Activated T-cell treated with anti-CD3 and anti-CD28 coated beads, Interleukin-2, amount 50 U/mL, for 48 hours (primary cell): Measurements from ENCODE around the gene FFAR2.
A peak's percentile ranks its signal among the peaks of the same experiment; 100 is the strongest.
"Not testable (repeated sequence)": the region's sequence is repeated elsewhere in the genome, so short reads cannot be mapped to it uniquely, and the experiment has no call there.

Experiments
- DNase-seq, 2 experiments: peaks; one replicate each; pipeline ENCODE4 v3.0.0-alpha.2; 2020

Gene FFAR2

DNA sequence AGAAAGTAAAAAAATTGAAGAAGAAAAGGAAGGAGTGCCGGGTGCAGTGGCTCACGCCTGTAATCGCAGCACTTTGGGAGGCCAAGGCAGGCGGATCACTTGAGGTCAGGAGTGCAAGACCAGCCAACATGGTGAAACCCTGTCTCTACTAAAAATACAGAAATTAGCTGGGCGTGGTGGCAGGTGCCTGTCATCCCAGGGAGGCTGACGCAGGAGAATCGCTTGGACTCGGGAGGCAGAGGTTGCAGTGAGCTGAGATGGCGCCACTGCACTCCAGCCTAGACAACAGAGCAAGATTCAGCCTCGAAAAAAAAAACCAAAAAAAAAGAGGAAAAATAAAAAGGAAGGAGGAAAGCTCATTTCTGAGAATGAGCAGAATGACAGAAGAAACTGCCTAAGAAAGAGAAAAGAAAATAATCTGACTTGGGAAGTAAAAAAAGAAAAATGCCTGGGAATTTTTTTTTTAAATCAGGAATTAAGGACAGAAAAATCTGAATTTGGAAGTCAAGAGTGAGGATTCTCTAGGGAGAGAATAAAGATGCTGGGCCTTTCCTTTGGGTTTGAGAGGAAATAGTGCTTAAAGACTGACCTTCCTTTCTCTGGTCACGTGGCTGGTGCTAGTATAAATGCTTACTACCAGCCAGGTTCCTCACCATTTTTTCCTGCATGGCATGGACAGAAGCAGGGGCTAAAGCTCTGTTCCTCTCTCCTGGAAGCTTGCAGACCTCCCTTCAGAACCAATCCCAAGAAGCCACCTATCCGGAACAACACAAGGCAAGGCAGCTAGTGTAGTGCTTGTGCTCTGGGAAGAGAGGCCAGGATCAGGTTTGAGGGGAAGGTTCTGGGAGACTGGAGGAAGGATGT is at the start of gene FFAR2:
Gene FFAR2 (plus strand): TSS at position 652 of the 864 bp plus-strand sequence. CDS start 1,458 bp downstream, outside the sequence.
- no peak for DNase-seq

DNA sequence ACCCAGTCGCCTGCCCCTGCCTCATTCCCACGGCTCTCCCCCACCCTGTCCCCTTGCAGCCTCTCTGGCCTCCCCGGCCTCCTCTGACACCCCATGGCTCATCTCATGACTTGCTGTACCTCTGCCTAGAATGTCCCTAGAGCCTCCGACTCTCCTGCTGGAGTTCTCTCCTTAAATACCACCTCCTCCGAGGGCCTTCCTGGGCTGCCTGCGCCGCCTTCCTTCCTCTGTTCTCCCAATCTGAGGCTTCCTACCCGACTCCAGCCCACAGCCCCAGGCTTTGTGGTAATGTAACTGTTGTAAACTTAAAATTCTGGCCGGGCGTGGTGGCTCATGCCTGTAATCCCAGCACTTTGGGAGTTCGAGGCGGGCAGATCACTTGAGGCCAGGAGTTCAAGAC is 49.5 kb upstream of the FFAR2 start:
- DNase-seq: no peak

GRCh38 chr19:35399231-35399630 is 48.8 kb upstream of the FFAR2 start:
- DNase-seq: no peak

- no peak for DNase-seq
Observed at GRCh38 chr19:35399948-35400772, 47.9 kb upstream of the FFAR2 start.

DNA sequence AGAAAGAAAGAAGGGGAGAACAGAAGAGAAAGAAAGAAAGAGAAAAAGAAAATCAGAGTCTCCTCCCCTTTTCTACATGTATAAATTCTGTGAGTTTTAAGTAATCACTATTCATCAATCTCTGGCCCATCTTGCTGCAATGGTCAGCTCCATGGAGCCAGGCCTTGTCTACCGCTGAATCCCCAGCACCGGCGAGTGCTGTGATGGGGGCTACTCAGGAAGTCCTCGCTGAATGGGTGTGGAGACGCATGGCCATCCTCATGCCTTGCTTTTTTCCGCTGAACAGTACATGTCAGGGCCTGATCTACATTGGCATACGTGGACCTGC is 47.3 kb upstream of the FFAR2 start:
- DNase-seq: no peak

GRCh38 chr19:35401416-35401815 is 46.6 kb upstream of the FFAR2 start:
- not testable (repeated sequence) for DNase-seq

DNA sequence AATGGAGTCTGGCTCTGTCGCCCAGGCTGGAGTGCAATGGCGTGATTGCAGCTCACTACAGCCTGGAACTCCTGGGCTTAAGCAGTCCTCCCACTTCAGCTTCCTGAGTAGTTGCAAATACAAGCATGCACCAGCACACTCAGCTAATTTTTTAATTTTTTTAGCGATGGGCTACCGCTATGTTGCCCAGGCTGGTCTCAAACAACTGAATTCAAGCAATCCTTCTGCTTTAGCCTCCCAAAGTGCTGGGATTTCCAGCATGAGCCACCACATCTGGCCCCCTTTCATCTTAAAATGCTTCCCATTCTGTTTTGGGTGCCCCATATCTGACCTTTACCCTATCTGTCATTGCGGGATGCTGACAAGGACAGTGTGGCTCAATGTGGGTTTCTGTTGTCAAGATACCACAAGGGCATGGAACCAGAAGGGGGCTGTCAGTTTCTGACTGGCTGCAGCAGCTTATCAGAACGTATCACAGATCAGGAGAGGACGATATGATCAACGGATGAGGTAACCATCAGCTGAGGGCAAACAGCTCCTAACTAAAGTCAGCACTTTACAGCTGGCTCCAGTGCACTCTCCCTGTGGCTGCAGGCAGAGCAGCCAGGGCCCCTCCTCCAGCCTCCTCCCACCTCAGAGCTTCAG is 44.8 kb upstream of the FFAR2 start:
- peak in 1 of 2 experiments; percentile 31 for DNase-seq

DNA sequence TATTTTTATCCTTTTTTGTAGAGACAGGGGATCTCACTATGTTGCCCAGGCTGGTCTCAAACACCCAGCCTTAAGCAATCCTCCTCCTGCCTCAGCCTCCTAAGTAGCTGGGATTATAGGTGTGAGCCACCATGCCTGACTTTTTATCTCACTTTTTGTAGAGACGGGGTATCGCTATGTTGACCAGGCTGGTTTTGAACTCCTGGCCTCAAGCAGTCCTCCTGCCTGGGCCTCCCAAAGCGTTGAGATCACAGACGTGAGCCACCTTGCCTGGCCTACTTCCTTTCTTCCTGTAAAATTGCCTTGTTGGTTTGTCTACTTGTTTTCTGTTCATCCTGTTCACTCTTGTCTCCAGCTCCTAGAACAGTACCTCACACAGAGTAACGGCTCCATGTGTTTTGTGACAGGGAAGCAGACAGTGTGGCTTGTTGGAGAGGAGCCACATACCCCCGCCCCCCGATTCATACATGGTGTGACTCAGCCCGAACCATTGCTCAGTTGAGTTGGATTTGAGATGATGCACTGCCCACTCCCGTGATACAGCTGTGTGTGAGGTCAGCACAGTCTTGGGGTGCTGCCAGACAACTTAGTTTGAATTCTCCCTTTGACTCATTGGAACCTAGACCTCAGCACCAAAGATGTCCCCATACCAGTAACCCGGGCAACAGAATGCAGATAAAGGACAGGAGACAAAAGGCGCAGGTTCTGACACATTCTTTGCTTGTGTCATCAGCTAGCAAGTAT is 43.0 kb upstream of the FFAR2 start:
- peak; percentile 80 to 85 for DNase-seq

GRCh38 chr19:35407619-35408018 is 40.4 kb upstream of the FFAR2 start:
- no peak for DNase-seq

DNA sequence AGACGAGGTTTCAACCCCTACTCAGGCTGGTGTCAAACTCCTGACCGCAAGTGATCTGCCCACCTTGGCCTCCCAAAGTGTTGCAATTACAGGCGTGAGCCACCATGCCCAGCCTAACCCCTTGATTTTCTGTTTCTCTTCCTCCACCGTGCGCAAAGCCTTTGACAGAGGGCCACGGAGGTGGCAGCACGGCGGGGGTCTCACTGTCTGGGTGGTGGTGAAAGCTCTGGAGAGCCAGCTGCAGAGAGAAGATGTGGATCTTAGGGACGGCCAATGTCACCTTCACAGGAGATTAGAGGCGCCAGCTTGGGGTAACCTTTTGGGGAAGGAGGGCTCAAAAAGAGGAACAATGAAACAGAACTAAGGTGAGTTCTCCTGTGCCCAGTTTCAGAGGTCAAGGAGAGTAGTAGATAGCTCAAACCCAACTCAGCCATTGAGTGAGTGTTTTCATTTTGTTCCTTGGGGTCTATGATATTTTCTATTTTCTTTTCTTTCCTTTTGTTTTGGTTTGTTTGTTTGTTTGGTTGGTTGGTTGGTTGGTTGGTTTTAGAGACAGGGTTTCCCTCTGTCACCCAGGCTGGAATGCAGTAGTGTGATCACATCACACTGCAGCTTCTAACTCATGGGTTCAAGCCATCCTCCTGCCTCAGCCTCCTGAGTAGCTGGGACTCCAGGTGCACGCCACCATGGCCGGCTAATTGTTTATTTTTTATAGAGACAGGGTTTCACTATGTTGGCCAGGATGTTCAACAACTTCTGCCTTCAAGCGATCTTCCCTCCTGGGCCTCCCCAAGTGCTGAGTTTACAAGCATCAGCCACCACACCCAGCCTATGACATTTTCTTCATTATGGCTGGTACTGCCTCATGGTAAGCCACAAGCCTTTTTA is 39.5 kb upstream of the FFAR2 start:
- no peak for DNase-seq

DNA sequence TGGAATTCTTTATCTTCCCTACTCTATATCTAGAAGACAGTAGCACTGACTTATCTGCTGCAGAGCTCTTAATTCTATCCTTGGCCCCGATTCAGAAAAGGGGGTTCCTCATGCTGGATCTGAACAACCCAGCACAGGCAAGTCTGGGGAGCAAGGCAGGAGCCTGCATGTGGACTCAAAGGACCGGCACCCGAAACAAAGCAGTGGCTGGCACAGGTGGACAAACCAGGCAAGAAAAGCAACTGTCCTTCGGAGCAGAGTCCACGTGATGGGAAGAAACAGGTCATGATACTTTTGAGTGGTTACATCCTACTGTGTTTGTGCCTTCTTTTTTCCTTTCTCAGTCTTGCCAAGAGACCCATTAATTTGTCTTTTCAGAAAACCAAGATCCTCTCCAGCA is 38.9 kb upstream of the FFAR2 start:
- no peak for DNase-seq

- no peak for DNase-seq
Observed at GRCh38 chr19:35410487-35410886, 37.6 kb upstream of the FFAR2 start.

- DNase-seq: peak in 1 of 2 experiments; percentile 31
Observed at GRCh38 chr19:35414442-35414841, 33.6 kb upstream of the FFAR2 start.

DNA sequence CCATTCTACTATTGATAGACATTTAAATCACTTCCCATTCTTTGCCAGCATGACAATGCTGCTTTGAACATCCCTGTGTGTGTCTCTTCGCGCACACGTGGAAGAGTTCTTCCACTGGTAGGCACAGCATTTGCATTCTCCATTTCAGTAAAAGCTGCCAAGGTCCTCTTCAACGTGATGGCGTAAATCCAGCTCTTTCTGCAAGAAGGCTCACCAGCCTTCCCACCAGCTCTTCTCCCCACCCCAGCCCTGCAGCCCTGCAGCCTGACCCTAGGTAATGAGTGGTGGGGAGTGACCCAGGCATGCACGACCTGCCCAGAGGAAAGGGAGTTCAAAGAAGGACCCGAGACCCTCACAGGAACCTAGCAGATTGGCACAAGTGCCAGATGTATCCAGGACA is 31.7 kb upstream of the FFAR2 start:
- no peak for DNase-seq

DNA sequence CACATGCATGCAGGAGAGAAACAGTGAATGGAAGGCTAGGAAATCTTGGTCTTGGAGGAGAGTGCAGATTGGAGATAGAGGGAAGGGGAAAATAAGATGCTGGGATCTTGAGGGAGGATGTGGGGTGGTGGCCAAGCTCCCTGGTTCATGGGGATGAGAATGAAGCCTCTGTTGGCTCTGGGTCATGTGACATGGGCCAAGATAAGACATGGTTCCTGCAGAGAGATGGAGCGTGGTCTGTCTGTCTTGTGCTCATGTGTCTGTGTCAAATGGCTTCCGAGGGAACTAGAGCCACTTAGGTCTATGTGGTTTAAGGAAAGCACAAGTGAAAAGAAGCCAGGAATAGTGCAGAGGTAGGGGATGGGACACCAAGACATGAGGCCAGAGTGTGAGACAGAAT is 30.8 kb upstream of the FFAR2 start:
- no peak for DNase-seq

- no peak for DNase-seq
Observed at GRCh38 chr19:35417713-35418534, 30.1 kb upstream of the FFAR2 start.

DNA sequence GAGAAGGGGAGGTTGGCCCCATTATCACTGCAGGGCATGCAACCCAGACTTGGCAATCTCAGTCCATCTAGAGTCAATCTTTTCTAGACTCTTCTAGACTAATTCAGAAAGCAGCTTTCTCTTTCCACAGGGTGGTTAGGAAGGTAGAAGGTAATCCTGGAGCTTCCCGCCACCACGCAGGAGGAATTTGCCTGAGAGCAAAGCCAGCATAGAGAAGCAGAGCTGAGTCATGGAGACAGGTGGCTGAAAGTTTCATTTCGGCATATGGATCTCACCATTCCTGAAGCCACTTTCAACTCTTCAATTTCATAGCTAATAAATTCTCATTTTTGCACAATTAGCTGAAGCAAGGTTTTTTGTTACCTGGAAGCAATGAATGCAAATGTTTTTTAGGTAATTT is 29.0 kb upstream of the FFAR2 start:
- DNase-seq: no peak

DNA sequence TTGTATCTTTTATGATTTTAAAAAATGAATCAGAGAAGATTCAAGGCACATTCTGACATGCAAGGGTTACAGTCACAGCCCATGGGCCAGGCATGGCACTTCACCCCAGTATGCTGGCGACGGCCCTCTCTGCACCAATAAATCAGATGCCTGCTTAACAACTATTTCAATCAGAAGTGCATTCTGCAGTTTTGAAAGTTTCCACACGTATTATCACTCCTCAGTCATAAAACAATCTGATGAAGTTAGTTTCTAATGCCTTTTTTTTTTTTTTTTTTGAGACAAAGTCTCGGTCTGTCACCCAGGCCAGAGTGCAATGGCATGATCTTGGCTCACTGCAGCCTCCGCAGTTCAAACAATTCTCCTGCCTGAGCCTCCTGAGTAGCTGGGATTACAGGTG is 28.3 kb upstream of the FFAR2 start:
- no peak for DNase-seq

DNA sequence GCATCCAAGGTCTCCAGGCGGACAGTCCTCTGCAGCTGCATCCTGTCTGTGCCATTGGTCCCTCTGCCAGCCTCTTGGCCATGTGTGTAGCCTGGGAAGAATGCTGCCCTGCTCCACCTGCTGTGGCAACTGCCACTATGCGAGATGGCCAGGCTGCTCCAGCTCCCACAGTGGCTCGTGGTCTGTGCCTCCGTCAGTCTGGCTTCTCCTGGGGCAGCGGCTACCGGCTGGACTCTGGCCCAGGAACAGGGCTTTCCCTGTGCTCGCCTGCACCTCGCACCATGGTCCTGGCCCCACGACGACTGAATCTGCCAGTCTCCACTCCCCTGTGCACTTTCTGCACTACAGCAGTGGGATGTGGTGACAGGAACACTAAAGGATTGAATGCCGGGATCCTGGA is 26.7 kb upstream of the FFAR2 start:
- DNase-seq: no peak

DNA sequence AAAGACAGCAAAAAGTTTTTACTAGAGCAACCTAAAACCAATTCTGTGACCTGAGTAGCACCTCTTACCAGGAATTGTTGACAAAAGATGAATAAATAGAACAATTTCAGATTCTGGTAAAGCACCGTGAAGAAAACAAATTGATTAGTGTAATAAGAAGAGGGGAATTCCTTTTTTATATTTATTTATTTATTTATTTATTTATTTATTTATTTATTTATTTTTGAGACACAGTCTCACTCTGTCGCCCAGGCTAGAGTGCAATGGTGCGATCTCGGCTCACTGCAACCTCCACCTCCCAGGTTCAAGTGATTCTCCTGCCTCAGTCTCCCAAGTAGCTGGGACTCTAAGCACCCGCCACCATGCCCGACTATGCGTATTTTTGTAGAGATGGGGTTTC is 24.7 kb upstream of the FFAR2 start:
- not testable (repeated sequence) for DNase-seq

- DNase-seq: no peak
Observed at GRCh38 chr19:35425682-35426081, 22.4 kb upstream of the FFAR2 start.
